Activated CD8-positive, alpha-beta T cell treated with anti-CD3 and anti-CD28 coated beads for 36 hours (primary cell): Measurements from ENCODE around the gene SIK2. TPM values are rescaled to one million over a fixed set of nuclear protein-coding genes. Genes with fewer than 3 reads are reported as not detected.

ENCODE experiments used
- ATAC-seq: fragments of 200-7000 bp; cut with Tn5 transposase; one replicate; pipeline ENCODE4 v1.10.0; 2021; ENCODE audit warnings: mild to moderate bottlenecking, moderate library complexity
- CTCF ChIA-PET: fragments of 350-600 bp; sonication (Branson Sonifier 250); formaldehyde crosslinking; loops from one replicate; lab custom pipeline; 2021; ENCODE audit warnings: antibody characterized with exemption; lab: Charles Lee
- POLR2A ChIA-PET: fragments of 350-600 bp; sonication (Branson Sonifier 250); formaldehyde crosslinking; loops from one replicate; lab custom pipeline; 2021; ENCODE audit warnings: antibody characterized with exemption; lab: Charles Lee
- DNase-seq: peaks from one replicate; pipeline ENCODE4 v3.0.0-alpha.2; 2020
- H3K27ac Mint-ChIP-seq: one replicate; pipeline ENCODE4 v1.8.0; 2021; ENCODE audit warnings: mild to moderate bottlenecking, mixed read lengths
- H3K27me3 Mint-ChIP-seq: one replicate; pipeline ENCODE4 v1.8.0; 2021; ENCODE audit warnings: mixed read lengths
- H3K36me3 Mint-ChIP-seq: one replicate; pipeline ENCODE4 v1.8.0; 2021; ENCODE audit warnings: low read depth, mixed read lengths
- H3K4me1 Mint-ChIP-seq: one replicate; pipeline ENCODE4 v1.8.0; 2021; ENCODE audit warnings: low read depth, mixed read lengths
- H3K4me3 Mint-ChIP-seq: one replicate; pipeline ENCODE4 v1.8.0; 2021; ENCODE audit warnings: mild to moderate bottlenecking, moderate library complexity, mixed read lengths
- H3K9me3 Mint-ChIP-seq: one replicate; pipeline ENCODE4 v1.8.0; 2021; ENCODE audit warnings: mixed read lengths
- intact Hi-C: fragments of 100-400 bp; cut with micrococcal nuclease; formaldehyde crosslinking; loops from one replicate; pipeline ENCODE4 v1.10.0; 2022
- total RNA-seq, 2 experiments: library from RNA; stranded (reverse); gene quantifications; one replicate each; pipeline ENCODE4 v1.2.3, GENCODE V29; 2021
- TF ChIP-seq, protein P1 (sequence below): fragments of 200-600 bp; IDR thresholded peaks from one replicate; pipeline ENCODE4 v1.8.0; 2022; ENCODE audit warnings: antibody characterized with exemption, mild to moderate bottlenecking

SIK2 gene
- total RNA-seq, 2 experiments from 2014 or later = 7.4 to 8.0 TPM

DNA sequence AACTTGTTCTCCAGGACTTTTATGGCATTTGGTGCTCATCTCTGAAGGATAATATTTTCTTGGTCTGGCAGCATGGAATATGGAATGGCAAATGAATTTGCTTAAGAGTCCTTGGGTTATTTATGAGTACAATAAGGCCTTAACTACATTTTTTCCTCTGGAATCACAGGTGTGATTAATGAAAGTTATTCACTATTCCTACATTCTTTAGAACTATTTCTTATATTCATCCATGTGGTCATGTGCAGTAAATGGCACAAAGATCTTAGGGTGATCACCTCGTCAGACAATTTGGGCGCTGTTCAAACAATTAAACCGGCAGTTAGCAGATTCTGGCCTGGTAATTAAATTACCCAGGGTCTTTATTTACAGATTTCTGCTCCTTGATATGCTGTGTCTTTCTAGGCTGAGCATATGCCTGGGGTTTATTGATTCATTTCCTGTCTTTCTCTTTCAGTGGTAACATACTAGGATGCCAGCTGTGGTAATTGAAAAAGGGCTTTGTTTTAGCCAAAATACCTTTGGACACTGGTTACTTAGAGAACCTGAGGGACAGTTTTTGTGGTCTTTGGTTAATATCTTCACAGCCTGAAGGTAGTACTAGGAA, 31.6 kb downstream of the SIK2 start:
- no peak for DNase-seq
- Mint-ChIP-seq H3K4me3 (no peak overlapping the region), H3K9me3 (no peaks in the 10 kb centered on the region), H3K27ac (peak overlapping the region; percentile 17), H3K36me3 (peaks cover 12% of the 10 kb centered on the region), H3K4me1 (peaks cover 40% of the 10 kb centered on the region), H3K27me3 (no peaks in the 10 kb centered on the region)
- TF ChIP-seq, protein P1, sequence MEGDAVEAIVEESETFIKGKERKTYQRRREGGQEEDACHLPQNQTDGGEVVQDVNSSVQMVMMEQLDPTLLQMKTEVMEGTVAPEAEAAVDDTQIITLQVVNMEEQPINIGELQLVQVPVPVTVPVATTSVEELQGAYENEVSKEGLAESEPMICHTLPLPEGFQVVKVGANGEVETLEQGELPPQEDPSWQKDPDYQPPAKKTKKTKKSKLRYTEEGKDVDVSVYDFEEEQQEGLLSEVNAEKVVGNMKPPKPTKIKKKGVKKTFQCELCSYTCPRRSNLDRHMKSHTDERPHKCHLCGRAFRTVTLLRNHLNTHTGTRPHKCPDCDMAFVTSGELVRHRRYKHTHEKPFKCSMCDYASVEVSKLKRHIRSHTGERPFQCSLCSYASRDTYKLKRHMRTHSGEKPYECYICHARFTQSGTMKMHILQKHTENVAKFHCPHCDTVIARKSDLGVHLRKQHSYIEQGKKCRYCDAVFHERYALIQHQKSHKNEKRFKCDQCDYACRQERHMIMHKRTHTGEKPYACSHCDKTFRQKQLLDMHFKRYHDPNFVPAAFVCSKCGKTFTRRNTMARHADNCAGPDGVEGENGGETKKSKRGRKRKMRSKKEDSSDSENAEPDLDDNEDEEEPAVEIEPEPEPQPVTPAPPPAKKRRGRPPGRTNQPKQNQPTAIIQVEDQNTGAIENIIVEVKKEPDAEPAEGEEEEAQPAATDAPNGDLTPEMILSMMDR = no peak
- intact Hi-C loops = no loop called here
- ChIA-PET CTCF (no interaction called here), POLR2A (interaction anchor here (0.6 kb wide), 1 partner anchor 14 kb away, joined by 3 read pairs; no protein-coding TSS in a partner anchor)
- ATAC-seq = peak; percentile 53

DNA sequence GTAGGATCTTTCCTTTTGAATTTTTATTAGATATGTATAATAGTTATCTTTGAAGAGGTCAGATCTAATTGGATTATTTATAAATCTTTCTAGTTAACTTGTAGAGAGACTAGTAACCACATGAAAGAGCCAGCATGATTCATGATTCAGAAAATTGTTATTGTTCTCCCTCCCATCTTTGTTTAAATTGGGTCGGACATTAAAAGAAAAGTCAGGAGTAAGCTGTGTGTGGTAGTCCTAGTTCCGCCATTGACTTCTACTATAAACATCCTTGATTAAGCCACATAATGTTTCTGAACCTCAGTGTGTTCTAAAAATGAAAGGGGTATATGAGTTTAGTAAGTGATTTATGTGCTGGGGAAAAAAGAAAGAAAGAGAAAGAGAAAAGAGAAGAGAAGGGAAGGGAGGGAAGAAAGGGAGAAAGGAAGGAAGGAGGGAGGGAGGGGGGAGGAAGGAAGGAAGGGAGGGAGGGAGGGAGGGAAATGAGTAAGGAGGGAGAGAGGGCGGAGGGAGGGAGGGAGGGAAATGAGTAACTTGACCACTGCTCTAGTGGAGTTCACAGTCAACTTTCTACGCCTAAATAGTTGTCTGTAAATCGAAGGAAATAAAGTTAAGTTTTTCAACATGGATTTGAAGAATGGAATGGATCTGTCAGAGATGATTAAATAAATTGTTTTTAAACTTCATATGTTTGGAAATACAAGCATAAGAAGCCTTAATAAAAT, 32.9 kb downstream of the SIK2 start:
- intact Hi-C loops = no loop called here
- TF ChIP-seq, protein P1 = no peak
- ATAC-seq (no peak), DNase-seq (no peak)
- Mint-ChIP-seq H3K4me1 (peaks cover 37% of the 10 kb centered on the region), H3K4me3 (no peak overlapping the region), H3K9me3 (no peaks in the 10 kb centered on the region), H3K27ac (no peak overlapping the region), H3K27me3 (no peaks in the 10 kb centered on the region), H3K36me3 (peaks cover 11% of the 10 kb centered on the region)
- ChIA-PET POLR2A (no interaction called here), CTCF (no interaction called here)

DNA sequence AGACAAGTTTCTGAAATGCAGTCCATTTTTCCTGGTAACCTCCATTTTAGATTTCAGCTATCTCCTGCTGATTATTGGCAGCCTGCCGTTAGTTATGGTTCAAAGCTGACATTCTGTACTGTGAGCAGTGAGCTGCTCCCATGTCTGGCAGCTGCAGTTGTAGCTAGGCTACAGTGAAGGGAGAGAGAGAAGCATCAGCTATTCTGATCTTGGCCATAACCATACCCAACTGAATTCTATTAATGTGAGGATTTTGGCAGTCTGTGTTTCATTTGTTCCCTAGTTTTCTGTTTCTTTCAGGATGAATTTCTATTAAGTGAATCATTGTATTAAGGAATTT, 33.4 kb downstream of the SIK2 start:
- H3K4me3 Mint-ChIP-seq = no peak overlapping the region
- CTCF ChIA-PET = no interaction called here
- TF ChIP-seq, protein P1 = no peak
- H3K4me1 Mint-ChIP-seq = peaks cover 37% of the 10 kb centered on the region
- H3K36me3 Mint-ChIP-seq = peaks cover 11% of the 10 kb centered on the region
- H3K9me3 Mint-ChIP-seq = no peaks in the 10 kb centered on the region
- intact Hi-C loops = no loop called here
- H3K27me3 Mint-ChIP-seq = no peaks in the 10 kb centered on the region
- ATAC-seq = no peak
- POLR2A ChIA-PET = no interaction called here
- no peak overlapping the region for H3K27ac Mint-ChIP-seq
- no peak for DNase-seq

DNA sequence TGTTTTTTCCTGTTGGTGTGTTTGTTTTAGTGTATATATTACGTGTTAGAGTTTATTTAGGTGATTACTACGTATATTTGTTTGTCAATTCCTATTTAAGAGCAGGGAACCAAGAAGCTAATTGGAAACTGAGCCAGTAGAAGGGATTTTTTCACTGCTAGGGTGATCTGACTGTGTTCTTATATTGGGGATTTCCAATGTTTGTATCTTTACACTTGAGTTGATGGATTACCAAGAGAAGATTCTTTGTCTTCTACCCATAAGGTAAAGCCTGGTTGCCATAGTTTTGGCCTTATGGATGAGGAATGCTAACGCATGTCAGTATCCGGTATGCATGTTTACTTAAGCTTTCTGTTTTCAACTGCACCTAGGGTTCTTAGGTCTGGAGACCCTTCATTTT, 35.6 kb downstream of the SIK2 start:
- POLR2A ChIA-PET = no interaction called here
- H3K9me3 Mint-ChIP-seq = no peaks in the 10 kb centered on the region
- DNase-seq (no peak), ATAC-seq (no peak)
- CTCF ChIA-PET = interaction anchor here (0.9 to 1.6 kb wide), 2 partner anchors 51 to 72 kb away, joined by 3 read pairs; no protein-coding TSS in a partner anchor
- H3K36me3 Mint-ChIP-seq = peaks cover 15% of the 10 kb centered on the region
- peaks cover 37% of the 10 kb centered on the region for H3K4me1 Mint-ChIP-seq
- no peak overlapping the region for H3K27ac Mint-ChIP-seq
- no peaks in the 10 kb centered on the region for H3K27me3 Mint-ChIP-seq
- TF ChIP-seq, protein P1 = no peak
- intact Hi-C loops = no loop called here
- H3K4me3 Mint-ChIP-seq = no peak overlapping the region

DNA sequence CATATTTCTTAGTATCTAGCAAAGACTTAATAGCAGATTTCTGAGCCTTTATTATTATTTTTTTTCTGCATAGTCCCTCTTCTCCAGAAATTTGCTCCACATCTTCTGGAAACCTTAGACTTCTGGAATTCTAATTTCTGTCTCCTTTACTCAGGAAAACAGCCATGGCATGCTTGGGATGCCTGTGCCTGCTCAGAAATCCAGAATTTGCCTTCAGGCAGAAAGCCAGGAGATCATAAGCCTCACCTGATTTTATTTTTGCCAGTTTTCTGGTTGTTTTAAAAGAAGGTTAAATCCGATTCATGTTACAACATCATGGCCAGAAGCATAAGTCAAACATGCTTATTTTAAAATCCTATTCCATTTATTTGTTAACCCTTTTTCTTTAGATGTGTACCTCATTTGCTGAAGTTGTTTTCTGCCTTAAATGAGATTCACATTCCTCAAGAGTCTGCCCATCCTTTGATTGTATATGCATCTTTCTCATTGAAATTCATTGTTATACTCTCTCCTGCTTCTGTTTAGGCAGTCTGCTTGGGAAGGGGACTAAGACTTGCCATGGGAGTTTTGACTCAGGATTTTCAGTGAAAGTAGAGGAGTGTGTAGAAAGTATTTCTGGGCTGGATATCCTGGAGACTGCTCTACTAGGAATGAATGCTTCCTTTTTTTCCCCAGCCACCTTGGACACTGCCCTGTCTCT, 37.1 kb downstream of the SIK2 start:
- ATAC-seq = no peak
- CTCF ChIA-PET = no interaction called here
- H3K9me3 Mint-ChIP-seq = no peaks in the 10 kb centered on the region
- no peak overlapping the region for H3K27ac Mint-ChIP-seq
- TF ChIP-seq, protein P1 = no peak
- H3K36me3 Mint-ChIP-seq = peaks cover 16% of the 10 kb centered on the region
- H3K4me3 Mint-ChIP-seq = no peak overlapping the region
- no peak for DNase-seq
- H3K4me1 Mint-ChIP-seq = peaks cover 25% of the 10 kb centered on the region
- POLR2A ChIA-PET = no interaction called here
- no peaks in the 10 kb centered on the region for H3K27me3 Mint-ChIP-seq
- intact Hi-C loops = no loop called here
